ENCODE data around the gene ZNF747.

DNA sequence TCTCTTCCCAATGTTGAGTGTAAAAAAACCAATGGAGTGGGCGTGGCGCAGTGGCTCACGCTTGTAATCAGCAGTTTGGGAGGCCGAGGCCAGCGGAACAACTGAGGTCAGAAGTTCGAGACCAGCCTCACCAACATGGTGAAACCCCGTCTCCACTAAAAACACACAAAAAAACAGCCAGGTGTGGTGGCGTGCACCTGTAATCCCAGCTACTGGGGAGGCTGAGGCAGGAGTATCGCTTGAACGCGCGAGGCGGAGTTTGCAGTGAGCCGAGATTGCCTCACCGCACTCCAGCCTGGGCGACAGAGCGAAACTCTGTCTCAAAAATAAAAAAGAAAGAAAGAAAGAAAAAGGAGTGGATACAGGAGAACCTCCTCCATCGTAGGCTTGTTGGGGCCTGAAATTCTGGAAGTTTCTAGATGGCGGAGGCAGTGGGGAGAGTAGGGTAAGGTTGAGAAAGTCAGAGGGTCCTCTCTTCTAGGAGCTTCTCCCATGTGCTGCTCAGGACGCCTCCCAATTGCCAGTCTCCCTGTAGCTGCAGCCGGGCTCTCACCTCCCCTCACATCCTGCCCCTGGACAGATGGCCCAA is 24.2 kb upstream of the ZNF747 start:
- TF ChIP-seq TCF4 (CRISPR knock-in tag; IDR thresholded peaks at IDR 0.05; ENCODE audit: borderline replicate concordance) = no peak
- no peak for TF ChIP-seq PPARA (CRISPR knock-in tag; IDR thresholded peaks at IDR 0.05; ENCODE audit: borderline replicate concordance)
- TF ChIP-seq RARB (CRISPR knock-in tag; IDR thresholded peaks at IDR 0.05) = no peak
- TF ChIP-seq POU6F1 (CRISPR knock-in tag; IDR thresholded peaks at IDR 0.05; ENCODE audit: borderline replicate concordance, low read depth) = no peak
- no peak for TF ChIP-seq BACH2 (CRISPR knock-in tag; IDR thresholded peaks at IDR 0.05; ENCODE audit: borderline replicate concordance)
- no peak for TF ChIP-seq ARNTL (CRISPR knock-in tag; IDR thresholded peaks at IDR 0.05; ENCODE audit: borderline replicate concordance, low read depth)
- TF ChIP-seq, protein P1, sequence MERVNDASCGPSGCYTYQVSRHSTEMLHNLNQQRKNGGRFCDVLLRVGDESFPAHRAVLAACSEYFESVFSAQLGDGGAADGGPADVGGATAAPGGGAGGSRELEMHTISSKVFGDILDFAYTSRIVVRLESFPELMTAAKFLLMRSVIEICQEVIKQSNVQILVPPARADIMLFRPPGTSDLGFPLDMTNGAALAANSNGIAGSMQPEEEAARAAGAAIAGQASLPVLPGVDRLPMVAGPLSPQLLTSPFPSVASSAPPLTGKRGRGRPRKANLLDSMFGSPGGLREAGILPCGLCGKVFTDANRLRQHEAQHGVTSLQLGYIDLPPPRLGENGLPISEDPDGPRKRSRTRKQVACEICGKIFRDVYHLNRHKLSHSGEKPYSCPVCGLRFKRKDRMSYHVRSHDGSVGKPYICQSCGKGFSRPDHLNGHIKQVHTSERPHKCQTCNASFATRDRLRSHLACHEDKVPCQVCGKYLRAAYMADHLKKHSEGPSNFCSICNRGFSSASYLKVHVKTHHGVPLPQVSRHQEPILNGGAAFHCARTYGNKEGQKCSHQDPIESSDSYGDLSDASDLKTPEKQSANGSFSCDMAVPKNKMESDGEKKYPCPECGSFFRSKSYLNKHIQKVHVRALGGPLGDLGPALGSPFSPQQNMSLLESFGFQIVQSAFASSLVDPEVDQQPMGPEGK (CRISPR knock-in tag; IDR thresholded peaks at IDR 0.05; ENCODE audit: borderline replicate concordance) = no peak
- TF ChIP-seq, protein P2, sequence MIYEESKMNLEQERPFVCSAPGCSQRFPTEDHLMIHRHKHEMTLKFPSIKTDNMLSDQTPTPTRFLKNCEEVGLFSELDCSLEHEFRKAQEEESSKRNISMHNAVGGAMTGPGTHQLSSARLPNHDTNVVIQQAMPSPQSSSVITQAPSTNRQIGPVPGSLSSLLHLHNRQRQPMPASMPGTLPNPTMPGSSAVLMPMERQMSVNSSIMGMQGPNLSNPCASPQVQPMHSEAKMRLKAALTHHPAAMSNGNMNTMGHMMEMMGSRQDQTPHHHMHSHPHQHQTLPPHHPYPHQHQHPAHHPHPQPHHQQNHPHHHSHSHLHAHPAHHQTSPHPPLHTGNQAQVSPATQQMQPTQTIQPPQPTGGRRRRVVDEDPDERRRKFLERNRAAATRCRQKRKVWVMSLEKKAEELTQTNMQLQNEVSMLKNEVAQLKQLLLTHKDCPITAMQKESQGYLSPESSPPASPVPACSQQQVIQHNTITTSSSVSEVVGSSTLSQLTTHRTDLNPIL (CRISPR knock-in tag; IDR thresholded peaks at IDR 0.05; ENCODE audit: low read depth) = no peak
- TF ChIP-seq TOX (CRISPR knock-in tag; IDR thresholded peaks at IDR 0.05; ENCODE audit: borderline replicate concordance) = no peak
- TF ChIP-seq OSR1 (CRISPR knock-in tag; IDR thresholded peaks at IDR 0.05) = no peak
- no peak for TF ChIP-seq CSDC2 (CRISPR knock-in tag; IDR thresholded peaks at IDR 0.05)

All from SK-N-SH treated with all-trans-retinoic acid at 6 μM for 48 hours (cell line).